Activated CD4-positive, CD25-positive, alpha-beta regulatory T cell treated with anti-CD3 and anti-CD28 coated beads, Interleukin-2, amount 50 U/mL, for 24 hours (primary cell): ENCODE measurements around the gene DIRAS1.
A peak's percentile ranks its signal among the peaks of the same experiment; 100 is the strongest.
"Not testable (repeated sequence)": the region's sequence is repeated elsewhere in the genome, so short reads cannot be mapped to it uniquely, and the experiment has no call there.

Experiments
- ATAC-seq, 2 donors: fragments of 150-1000 bp; cut with Tn5 transposase; one replicate each; pipeline ENCODE4 v1.10.0; 2021; ENCODE audit warnings: mild to moderate bottlenecking in 1 of 2, moderate library complexity in 1 of 2

The DIRAS1 gene

DNA sequence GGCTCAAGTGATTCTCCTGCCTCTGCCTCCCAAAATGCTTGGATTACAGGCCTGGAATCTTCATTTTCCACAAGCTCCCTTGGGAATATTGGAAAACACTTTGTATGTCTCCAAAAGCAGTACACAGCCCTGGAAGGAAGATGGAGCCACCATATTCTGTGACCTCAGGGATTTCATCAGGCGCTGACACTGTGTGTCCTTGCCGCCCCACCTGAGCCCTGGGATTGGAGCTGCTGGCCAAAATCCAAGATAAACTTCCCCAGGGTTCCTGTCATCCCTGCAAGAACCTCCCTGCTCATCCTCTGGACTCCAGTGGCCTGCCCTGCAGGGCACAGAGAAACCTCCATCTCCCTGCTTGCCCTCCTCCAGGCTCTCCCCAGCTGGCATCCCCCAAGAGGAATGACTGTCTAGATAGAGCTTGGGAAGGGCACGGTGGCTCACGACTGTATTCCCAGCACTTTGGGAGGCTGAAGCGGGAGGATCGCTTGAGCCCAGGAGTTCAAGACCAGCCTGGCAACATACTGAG is 17.4 kb downstream of the DIRAS1 start:
- ATAC-seq: no peak

DNA sequence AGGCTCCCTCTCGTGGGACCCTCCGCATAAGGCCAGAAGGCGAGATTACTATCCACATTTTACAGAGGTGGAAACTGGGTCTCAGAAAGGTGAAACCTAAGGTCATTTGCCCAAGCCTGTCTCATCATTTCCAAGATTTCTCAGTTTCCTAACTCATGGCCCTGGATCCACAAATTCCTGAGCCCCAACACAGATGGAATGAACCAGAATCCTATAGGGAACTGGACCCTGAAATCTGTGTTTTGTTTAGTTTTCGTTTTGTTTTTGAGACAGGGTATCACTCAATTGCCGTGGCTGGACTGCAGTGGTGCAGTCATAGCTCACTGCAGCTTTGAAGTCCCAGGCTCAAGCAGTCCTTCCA is 18.1 kb downstream of the DIRAS1 start:
- ATAC-seq: no peak

DNA sequence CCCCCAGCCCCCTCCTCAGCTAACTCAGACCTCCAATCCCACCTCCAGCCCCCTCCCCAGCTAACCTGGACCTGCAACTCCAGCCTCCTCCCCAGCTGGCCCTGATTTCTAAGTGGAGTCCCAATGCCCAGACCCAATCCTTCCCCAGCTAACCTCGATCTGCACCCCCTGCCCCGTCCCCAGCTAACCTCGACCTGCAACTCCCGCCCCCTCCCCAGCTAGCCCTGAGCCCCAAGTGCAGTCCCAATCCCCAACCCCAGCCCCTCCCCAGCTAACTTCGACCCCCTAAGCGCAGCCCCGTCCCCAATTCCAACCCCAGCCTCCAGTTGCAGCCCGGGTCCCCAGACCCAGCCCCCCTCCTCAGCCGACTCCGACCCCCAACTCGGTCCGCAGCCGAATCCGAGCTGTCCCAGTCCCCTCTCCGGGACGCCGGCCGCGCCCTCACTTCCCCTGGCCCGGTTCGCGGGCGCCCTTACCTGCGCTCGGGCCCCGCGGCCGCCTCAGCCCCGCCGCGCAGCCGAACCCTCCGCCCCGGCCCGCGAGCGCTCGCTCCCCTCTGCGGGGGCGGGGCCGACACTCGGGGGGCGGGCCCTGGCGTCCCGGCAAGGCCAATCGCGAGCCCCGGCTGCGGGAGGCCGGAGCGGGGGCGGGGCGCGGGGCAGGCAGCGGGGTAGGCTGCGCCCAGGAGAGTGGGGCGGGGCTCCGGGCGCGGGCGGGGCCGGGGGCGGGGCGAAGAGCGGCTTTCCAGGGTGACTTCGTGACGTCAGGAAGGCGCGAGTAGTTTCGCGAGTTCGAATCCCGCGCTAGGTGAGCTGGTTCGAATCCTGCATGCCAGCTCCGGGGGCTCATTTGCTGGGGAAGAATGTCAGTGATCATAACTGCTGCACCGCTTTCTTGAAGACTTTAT is 18.7 kb downstream of the DIRAS1 start, which contains the start of gene GNG7:
GNG7 (minus strand) TSS at position 525 of the 907 bp plus-strand sequence. CDS start 182,006 bp downstream, outside the sequence.
- ATAC-seq: peak; percentile 98

DNA sequence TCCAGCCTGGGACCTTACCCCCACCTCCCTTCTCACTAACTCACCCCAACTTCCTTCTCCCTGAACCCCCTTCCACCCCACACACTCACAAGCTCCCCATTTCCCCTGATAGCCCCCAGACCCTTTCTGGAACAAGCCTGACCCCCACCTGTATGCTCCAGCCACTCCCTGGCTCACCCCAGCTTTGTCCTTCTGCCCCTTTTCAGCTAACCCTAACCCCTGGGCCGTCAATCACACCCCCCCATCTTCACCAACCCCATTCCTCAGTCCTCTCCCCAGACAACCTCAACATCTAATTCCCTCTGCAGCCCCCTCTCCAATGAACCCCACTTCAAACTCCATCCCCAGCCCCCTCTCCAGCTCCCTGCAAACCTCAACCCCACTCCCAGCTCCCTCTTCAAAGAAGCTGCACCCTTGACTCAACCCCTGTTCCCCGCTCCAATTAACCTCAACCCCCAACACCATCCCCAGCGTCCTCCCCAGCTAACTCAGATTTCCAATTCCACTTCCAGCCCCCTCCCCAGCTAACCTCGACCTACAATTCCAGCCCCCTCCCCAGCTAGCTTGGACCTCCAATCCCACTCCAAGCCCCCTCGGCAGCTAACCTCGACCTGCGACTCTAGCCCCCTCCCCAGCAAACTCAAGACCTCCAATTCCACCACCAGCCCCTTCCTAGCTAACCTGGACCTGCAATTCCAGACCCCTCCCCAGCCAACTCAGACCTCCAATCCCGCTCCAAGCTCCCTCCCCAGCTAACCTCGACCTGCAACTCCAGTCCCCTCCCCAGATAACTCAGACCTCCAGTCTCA is 19.6 kb downstream of the DIRAS1 start:
- ATAC-seq: no peak

DNA sequence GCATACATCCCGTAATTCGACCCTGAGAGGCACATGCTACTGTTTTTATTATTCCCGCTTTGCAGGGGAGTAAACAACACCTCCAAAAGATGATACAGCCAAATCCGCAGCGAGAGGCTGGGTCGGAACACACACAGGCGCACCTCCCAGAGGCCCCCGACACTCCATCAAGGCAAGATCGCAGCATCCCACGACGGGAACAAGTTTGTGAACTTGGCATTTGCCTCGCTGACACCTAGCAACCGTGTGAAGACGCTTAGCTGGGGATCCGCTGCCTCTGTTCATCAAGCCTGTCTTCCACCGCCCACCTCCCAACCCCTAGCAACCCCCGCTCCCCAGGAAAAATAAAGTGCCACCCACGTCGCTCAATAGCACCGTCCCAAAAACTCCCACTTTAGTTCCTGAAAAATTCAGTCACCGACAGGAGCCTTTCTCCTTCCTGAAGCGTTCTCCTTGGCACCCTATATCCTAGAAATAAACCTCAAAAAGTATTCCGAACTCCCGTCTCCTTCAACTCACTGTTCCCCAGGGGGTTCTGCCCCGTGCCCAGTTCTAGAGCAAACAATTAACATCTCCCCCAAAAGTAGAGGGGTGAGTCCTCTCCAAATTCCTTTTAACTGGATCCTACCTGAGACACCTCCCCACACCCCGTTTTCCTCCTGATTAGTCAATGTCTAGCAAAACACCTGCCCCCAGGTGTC is 20.4 kb downstream of the DIRAS1 start:
- ATAC-seq: no peak

DNA sequence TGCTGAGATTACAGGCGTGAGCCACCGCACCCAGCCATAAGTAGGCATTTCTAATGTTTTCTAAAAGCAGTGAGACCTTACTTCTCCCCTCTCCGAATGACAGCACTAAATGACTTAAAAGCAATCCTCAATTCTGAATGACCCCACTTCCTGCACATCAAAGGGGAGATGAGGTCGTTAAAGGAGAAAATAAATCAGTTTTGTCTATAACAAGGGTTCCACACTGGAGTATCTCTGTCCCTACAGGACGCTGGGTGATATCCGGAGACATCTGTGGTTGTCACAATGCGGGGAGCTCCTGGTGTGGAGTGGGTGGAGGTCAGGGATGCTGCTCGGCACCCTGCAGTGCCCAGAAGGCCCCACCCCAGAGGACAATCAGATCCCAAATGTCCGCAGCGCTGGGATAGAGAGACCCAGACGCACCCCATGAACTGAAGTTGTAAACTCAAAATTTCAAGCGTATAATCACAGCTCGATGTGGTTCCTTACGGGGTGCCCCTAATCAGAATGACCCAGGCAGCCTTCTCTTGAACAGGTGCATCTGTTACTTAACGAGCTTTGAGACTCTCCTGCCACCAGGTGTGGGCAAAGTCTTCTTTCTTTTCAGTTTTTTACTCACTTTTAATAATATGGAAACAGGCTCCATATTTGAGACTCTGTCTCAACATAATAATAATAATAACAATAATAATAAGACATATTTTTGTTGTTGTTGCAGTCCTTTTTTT is 21.6 kb downstream of the DIRAS1 start:
- ATAC-seq: no peak

DNA sequence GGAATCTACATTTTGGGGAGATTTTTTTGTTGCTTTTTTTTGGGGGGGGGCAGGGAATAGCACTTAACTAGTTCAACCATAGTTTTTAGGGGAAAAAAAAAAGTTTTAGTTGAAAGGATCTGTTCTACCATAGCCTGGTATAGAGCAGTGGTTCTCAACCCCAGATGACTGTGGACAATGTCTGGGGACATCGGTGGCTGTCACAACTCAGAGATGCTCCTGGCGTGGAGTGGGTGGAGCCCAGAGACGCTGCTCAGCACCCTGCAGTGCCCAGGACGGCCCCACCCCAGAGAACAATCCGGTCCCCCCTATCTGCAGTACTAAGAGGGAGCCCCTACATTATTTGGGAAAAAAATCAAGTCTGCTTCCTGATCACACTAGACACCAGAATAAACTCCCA is 27.0 kb downstream of the DIRAS1 start:
- no peak for ATAC-seq

DNA sequence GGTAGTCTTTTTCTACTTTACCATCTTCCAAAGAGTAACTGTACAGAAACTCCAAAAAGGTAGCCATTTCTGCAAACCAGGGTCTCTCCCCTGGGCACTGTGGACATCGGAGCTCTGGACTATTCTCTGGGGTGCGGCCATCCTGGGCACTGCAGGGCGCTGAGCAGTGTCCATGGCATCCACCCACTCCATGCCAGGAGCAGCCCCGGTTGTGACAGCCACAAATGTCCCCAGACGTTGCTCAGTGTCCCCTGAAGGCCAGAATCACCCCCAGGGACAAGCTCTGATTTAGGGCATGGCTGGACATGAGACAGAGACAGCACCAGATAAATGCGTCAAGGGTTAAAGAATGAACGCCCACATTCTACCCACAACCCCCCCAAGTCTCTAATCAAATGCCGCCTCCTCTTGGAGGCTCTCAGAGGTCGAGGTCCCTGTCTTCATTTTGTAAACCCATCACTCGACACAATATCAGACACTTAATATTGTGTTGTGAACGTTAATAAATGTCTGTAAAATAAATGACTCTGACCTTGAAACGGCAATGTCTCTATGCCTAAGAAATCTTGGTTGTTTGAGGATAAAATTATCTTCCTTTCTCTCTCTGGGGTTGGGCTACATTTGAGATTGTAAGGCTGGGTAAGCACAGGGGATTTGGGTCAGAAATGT is 27.5 kb downstream of the DIRAS1 start:
- no peak for ATAC-seq

DNA sequence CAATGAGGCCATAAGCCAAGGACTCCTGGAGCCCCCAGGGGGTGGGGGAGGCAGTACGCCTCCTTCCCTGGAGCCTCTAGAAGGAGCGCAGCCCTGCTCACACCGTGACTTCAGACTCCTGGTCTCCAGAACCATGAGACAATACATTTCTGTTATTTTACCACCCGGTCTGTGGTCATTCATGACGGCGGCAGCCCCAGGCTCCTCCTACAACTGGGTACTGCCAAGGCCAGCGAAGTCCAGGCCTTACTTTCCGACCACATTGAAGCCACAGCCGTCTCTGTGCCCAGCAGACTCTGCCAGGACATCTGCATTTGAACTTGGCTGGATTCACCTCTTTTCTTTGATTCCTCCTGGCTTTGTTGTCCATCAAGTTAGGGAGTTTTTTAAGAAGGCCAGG is 29.2 kb downstream of the DIRAS1 start:
- ATAC-seq: no peak

DNA sequence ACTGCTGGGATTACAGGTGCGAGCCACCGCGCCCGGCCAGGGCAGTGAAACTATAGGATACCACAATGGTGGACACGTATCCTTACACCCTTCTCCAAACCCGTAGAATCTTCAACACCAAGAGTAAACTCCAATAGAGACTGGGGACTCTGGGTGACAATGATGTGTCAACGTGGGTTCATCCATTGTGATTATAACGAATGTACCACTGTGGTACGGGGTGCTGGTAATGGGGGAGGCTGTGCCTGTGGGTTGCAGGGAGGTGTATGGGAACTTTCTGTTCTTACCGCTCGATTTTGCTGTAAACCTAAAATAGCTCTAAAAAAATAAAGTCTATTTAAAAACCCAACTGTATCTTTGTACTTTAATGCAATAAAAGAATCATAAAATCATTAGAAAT is 30.3 kb downstream of the DIRAS1 start:
- no peak for ATAC-seq

DNA sequence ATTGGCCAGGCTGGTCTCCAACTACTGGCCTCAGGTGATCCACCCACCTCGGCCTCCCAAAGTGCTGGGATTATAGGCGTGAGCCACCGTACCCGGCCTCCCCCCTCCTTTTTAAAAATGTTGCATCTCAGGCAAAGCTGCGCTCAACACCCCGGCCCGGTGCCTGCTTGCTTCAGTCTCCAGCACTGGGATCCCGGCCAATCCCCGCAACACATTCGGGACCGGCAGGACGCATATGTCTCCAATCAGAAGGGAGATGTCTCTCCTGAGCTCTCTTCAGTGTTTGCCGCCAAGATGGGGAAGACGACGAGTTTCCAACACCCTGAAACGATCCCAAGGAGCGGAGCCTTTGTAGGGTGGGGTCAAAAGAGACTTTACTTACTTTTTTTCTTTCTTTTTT is 34.8 kb downstream of the DIRAS1 start:
- ATAC-seq: no peak

DNA sequence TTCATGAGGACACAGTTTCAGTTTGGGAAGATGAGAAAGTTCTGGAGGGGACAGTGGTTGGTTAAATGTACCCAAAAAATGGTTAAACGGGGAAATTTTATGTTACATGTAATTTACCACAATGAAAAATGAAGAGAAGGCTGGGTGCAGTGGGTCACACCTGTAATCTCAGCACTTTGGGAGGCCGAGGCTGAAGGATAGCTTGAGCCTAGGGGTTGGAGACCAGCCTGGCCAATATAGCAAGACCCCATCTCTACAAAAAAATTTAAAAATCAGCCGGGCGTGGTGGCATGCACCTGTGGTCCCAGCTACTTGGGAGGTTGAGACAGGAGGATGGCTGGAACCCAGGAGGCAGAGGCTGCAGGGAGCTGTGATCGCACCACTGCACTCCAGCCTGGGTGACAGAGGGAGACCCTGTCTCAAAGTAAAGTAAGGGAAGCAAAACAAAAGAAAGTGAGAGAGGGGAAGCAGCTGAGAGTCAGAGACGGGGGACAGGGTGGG is 35.9 kb downstream of the DIRAS1 start:
- no peak for ATAC-seq

DNA sequence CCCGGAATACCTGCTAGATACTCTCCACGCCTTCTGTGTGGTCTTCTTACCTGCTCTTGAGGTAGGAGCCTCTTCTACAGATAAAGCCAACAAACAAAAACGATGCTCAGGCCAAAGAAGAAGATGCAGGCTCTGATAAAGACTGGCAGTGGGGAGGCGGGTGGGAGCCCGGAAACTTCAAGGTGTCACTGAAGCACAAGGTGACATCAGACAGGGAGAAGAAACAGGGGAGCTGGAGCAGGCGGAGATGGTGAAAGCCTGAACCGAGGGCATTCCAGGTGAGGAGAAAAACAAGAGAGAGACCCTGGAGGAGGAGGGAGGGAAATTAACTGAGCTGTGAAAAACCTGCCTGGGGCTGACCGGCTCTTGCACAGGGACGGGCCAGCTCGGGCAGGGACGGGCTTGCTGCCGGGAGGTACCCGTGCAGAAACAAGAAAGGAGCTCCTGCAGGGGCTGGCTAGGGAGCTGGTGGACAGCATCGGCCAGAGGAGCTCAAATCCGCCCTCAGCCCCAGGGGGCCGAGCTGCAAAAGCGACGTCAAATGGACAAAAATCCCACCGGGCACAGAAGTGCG is 37.7 kb downstream of the DIRAS1 start:
- ATAC-seq: no peak

DNA sequence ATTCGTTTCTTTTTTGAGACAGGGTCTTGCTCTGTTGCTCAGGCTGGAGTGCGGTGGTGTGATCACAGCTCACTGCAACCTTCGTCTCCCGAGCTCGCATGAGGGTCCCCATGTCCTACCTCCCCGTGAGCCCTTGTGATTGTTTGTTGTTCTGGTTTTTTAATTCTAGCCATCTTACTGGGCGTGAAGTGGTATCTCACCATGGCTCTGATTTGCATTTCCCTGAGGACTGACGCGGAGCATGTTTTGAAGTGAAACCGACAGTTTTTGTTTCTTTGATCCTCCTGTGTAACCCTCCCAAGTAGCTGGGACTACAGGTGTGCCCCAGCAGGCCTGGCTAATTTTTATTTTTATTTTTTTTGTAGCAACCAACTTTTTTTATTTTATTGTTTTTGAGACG is 40.4 kb downstream of the DIRAS1 start:
- no peak for ATAC-seq

DNA sequence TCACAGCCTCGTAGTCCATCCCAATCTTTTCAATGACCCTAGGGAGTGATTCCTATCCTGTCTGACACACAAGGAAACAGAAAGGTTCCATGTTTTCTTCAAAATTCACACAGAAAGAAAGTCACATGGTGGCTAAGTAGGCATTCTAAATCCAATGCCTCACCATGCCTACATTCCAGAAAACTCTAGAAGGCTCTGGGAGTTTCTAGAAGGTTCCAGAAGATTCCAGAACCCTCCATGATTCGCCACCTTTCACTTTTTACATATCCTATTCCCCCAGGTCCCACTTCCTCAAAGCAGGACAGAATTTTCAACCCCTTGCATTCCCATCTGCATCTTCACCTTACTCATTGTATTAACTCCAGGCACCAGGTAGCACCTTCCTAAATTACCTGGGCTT is 41.7 kb downstream of the DIRAS1 start:
- no peak for ATAC-seq

DNA sequence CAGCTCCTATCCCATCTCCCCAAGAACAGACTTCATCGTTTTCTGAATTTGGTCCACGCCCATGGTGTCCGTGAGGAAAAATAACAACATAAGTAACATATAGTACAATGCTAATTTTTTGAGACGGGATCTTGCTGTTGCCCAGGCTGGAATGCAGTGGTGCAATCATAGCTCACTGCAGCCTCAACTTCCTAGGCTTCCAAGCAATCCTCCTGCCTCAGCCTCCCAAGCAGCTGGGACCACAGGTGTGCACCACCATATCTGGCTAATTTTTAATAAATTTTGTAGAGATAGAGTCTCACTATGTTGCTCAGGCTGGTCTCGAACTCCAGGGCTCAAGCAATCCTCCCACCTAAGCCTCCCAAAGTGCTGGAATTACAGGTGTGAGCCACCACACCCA is 42.2 kb downstream of the DIRAS1 start:
- not testable (repeated sequence) for ATAC-seq

DNA sequence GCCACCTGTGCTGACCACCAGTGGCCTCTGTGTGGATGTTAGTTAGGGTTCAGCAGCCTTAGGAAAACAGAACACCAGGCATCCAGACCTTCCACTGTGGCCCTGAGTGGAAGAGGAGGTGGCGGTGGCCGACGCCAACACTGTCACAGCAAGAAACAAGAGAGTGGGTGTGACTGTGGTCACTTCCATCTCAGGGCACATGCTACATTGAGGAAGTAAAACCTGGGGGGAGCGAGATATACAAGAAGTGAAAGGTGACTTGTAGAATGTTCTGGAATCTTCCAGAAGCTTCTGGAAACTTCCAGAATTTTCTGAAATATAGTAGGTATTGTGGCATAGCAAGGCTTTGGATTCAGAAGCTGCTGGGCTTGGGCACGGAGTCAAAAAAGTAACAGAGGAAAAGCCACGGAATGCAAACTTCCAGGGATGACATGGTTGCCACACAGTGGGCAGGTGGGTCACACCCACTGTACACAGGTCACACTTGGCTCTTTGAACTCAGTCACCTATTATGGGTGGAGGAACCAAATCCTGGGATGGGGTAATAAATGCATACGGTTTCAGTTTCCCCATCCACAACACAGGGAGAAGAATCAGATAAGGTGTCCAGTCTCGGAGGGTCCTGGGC is 43.0 kb downstream of the DIRAS1 start:
- ATAC-seq: peak in 1 of 2 donors; percentile 54

DNA sequence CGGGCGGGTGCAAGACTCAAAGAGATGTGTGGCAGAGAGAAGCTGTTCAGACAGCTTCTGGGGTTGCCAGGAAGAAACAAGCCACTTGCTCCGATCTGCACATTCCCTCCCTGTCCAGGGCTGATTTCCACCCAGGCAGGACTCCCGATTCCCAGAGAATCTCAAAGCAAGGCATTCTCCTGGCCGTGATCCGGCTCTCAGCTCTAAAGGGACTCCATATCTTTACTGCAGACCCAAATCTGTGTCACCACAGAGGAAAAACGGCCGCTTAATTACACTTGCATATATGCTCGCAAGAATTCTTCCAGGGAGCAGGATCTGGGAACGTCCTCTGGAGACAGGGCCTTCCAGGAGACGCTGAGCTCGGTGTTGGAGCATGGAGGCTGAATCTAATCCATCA is 44.3 kb downstream of the DIRAS1 start:
- no peak for ATAC-seq

DNA sequence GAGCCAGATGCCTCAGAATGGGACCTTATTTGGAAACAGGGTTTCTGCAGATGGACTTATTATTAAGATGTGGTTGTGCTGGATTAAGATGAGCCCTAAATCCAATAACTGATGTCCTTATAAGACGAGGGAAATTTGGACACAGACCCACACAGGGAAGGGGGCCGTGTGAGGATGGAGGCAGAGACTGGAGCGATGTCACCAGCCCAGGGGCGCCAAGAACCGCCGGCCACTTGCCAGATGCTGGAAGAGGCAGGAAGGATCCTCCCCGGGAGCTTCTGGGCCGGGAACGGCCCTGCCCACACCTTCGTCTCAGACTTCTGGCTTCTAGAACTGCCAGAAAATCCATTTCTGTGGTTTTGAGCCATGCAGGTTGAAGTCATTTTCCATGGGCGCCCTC is 45.3 kb downstream of the DIRAS1 start:
- no peak for ATAC-seq

DNA sequence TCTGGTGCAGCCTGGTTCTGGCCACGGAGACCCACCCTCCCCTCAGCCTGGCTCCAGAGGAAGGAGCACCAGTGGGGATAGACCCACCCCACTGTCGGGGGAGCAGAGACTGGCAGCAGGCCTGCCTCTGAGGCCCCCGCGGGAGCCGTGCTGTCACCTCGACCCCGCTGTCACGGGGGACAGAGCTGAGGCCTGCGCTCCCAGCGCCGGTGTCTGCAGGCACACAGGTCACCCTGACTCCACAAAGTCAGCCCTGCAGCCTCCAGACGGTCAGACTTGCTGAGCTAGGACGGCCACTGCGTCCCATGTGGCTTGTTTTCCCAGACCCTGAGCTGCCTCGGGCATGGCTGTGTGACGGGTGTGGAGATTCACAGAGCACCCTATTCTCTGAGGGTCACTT is 51.0 kb downstream of the DIRAS1 start:
- ATAC-seq: no peak
